A549 (cell line): ENCODE results near the gene UBTD1.

Experiments used
- CHD2 ChIP-seq: fragments of 150-350 bp; IDR thresholded peaks from 2 replicates; pipeline ENCODE4 v1.6.1; 2014; ENCODE audit warnings: low read length; ENCODE audit not compliant: partially characterized antibody
- REST ChIP-seq: fragments of 200-600 bp; sonication (generic); IDR thresholded peaks from 2 replicates; pipeline ENCODE4 v1.6.1; 2016; ENCODE audit warnings: antibody characterized with exemption, mild to moderate bottlenecking, moderate library complexity

- TF ChIP-seq CHD2 (no peak), REST (no peak)
Observed at GRCh38 chr10:97533888-97534287, 35.2 kb downstream of the UBTD1 start.
